KMS-11 (cell line): ENCODE data around the gene AGAP1.

Source experiments
- H2AFZ ChIP-seq: fragments of 200-600 bp; sonication (generic); 2 replicates; pipeline ENCODE4 v1.6.1; 2016; ENCODE audit warnings: antibody characterized with exemption, mixed run types, low read depth
- H3K27ac ChIP-seq: fragments of 200-600 bp; sonication (generic); 2 replicates; pipeline ENCODE4 v1.6.1; 2016; ENCODE audit warnings: mild to moderate bottlenecking, mixed run types
- H3K27me3 ChIP-seq: fragments of 200-600 bp; sonication (generic); 2 replicates; pipeline ENCODE4 v1.6.1; 2017; ENCODE audit warnings: mild to moderate bottlenecking, low read depth, mixed run types, moderate library complexity; ENCODE audit not compliant: insufficient read depth
- H3K36me3 ChIP-seq: fragments of 200-600 bp; sonication (generic); 2 replicates; pipeline ENCODE4 v1.6.1; 2017; ENCODE audit warnings: mild to moderate bottlenecking, mixed run types; ENCODE audit not compliant: insufficient read depth
- H3K4me1 ChIP-seq: fragments of 200-600 bp; sonication (generic); 2 replicates; pipeline ENCODE4 v1.6.1; 2016; ENCODE audit warnings: mild to moderate bottlenecking, low read depth, mixed run types; ENCODE audit not compliant: poor library complexity, severe bottlenecking
- H3K4me2 ChIP-seq: fragments of 200-600 bp; sonication (generic); 2 replicates; pipeline ENCODE4 v1.7.0; 2016; ENCODE audit warnings: mild to moderate bottlenecking, mixed run types
- H3K4me3 ChIP-seq: fragments of 200-600 bp; sonication (generic); IDR thresholded peaks from 2 replicates; pipeline ENCODE4 v1.6.1; 2017; ENCODE audit warnings: low read depth, low read length, mixed read lengths; ENCODE audit not compliant: insufficient read depth
- H3K79me2 ChIP-seq: fragments of 200-600 bp; sonication (generic); 2 replicates; pipeline ENCODE4 v1.6.1; 2016; ENCODE audit warnings: low read depth, mixed run types; ENCODE audit not compliant: insufficient read depth
- H3K9ac ChIP-seq: fragments of 200-600 bp; sonication (generic); 2 replicates; pipeline ENCODE4 v1.6.1; 2016; ENCODE audit warnings: mild to moderate bottlenecking, mixed run types
- H4K20me1 ChIP-seq: fragments of 200-600 bp; sonication (generic); 2 replicates; pipeline ENCODE4 v1.6.1; 2016; ENCODE audit warnings: mild to moderate bottlenecking, mixed run types; ENCODE audit not compliant: insufficient read depth
- TF ChIP-seq, protein P1 (sequence below): fragments of 200-600 bp; sonication (generic); conservative IDR thresholded peaks from 2 replicates; pipeline ENCODE4 v1.6.1; 2017; ENCODE audit warnings: low read depth, mild to moderate bottlenecking, antibody characterized with exemption, low read length, moderate library complexity, mixed read lengths

The AGAP1 gene

DNA sequence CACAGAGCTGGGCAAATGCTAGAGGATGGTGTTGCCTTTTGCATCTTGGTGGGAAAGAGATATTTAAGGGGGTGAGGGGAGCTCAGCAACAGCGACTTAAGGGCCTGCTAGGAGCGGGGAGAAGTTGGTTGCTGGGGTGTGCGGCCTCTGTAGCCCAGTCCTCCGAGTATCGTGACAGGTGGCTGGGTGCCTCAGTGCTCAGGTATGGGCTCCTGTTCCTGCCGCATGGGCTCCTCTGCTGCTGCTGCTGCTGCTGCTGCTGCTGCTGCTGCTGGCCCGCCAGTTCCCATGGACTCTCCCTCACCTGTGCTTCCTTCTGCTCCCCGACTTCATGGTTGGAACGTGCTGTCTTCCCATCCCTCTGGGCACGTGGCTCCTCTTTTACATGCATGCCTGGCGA, 22.0 kb downstream of the AGAP1 start:
- H2AFZ ChIP-seq, result no peak overlapping the region
- no peak overlapping the region for H3K9ac ChIP-seq
- peaks cover 33% of the 10 kb centered on the region for H3K4me1 ChIP-seq
- TF ChIP-seq, protein P1, sequence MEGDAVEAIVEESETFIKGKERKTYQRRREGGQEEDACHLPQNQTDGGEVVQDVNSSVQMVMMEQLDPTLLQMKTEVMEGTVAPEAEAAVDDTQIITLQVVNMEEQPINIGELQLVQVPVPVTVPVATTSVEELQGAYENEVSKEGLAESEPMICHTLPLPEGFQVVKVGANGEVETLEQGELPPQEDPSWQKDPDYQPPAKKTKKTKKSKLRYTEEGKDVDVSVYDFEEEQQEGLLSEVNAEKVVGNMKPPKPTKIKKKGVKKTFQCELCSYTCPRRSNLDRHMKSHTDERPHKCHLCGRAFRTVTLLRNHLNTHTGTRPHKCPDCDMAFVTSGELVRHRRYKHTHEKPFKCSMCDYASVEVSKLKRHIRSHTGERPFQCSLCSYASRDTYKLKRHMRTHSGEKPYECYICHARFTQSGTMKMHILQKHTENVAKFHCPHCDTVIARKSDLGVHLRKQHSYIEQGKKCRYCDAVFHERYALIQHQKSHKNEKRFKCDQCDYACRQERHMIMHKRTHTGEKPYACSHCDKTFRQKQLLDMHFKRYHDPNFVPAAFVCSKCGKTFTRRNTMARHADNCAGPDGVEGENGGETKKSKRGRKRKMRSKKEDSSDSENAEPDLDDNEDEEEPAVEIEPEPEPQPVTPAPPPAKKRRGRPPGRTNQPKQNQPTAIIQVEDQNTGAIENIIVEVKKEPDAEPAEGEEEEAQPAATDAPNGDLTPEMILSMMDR, result no peak
- no peak overlapping the region for H3K4me2 ChIP-seq
- H3K27ac ChIP-seq, result no peak overlapping the region
- H3K4me3 ChIP-seq, result no peak overlapping the region
- H4K20me1 ChIP-seq, result no peaks in the 10 kb centered on the region
- H3K79me2 ChIP-seq, result peaks cover 96% of the 10 kb centered on the region
- H3K27me3 ChIP-seq, result no peaks in the 10 kb centered on the region
- no peaks in the 10 kb centered on the region for H3K36me3 ChIP-seq

DNA sequence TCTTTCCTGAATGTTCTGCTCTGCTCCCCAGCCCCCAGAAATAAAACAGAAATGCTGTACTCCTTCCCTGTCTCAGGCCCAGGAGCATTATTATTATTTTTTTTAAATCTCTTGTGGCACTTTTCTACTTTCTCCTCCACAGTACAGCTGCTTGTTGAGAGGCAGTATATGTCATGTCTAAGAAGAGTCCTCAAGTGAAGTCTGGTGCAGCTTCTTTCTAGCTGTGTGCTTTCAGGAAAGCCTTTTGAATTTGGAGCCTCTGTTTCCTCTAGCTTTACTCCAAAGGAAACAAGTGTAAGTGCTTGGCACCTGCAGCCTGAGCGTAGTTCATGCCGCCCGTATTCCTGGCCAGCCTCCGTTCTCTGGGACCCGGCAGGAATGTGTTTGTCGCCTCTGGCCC, 22.4 kb downstream of the AGAP1 start:
- Histone ChIP-seq H3K79me2 (peaks cover 97% of the 10 kb centered on the region), H4K20me1 (no peaks in the 10 kb centered on the region), H3K4me3 (no peak overlapping the region), H3K4me1 (peaks cover 29% of the 10 kb centered on the region), H2AFZ (no peak overlapping the region), H3K4me2 (no peak overlapping the region), H3K36me3 (no peaks in the 10 kb centered on the region), H3K27me3 (no peaks in the 10 kb centered on the region), H3K27ac (no peak overlapping the region), H3K9ac (no peak overlapping the region)
- TF ChIP-seq, protein P1, result no peak

DNA sequence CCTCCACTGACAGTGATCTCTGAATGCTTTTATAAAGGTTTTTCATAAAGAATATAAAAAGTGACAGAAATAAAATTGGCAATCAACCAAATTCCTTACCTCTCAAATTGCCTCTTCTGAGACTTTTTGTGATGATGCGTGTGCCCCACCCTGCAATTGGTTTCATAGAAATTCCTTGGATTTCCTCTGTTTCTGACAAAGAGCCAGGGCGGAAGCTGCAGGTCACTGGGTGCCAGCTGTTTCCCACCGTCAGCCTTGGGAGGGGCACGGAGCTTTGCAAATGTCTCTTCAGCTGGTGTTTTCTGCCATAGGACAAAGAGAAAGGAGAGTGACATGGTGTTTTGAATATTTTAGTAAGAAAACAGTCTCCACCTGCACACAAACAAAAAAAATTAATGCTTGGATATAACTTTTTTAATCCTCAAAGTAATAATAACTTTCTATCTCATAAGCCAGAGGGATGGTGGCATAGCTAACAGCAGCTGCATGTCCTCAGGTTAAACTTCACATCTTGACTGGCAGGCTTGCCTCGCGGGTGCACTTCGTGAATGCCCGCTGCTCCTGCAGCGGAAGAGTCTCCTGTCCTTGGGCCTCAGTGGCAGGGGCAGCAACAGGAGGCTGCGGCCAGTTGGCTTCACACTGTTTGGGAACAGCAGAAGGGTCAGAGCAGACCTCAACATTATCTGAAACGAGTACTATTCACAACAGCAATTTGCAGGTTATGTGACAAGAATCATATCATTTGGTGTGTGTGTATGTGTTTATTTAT, 24.7 kb downstream of the AGAP1 start:
- Histone ChIP-seq H2AFZ (no peak overlapping the region), H3K4me1 (peaks cover 11% of the 10 kb centered on the region), H3K9ac (no peak overlapping the region), H3K4me3 (no peak overlapping the region), H3K4me2 (no peak overlapping the region), H3K79me2 (peaks cover 97% of the 10 kb centered on the region), H3K36me3 (no peaks in the 10 kb centered on the region), H4K20me1 (no peaks in the 10 kb centered on the region), H3K27me3 (no peaks in the 10 kb centered on the region), H3K27ac (no peak overlapping the region)
- TF ChIP-seq, protein P1, result no peak

DNA sequence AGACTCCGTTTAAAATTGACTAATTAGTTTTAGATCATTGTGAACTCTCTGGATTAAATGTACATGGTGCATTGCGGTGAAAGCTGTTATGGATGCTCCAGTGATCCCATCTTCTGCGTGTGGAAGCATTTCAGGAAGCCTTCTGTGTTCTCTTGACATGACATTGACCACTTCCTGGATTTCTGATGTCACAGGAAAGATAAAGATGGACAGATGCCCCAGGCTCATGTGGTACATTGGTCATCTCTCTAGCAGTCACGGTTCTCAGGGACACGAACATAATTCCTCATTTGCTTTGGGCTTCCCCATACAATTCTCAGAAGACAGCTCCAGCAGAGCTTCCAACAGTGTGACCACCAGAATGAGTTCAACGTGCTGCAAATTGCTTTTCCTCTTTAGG, 26.9 kb downstream of the AGAP1 start:
- Histone ChIP-seq H4K20me1 (no peaks in the 10 kb centered on the region), H3K79me2 (peaks cover 87% of the 10 kb centered on the region), H3K4me1 (no peaks in the 10 kb centered on the region), H3K4me2 (no peak overlapping the region), H3K27ac (no peak overlapping the region), H2AFZ (no peak overlapping the region), H3K27me3 (no peaks in the 10 kb centered on the region), H3K36me3 (no peaks in the 10 kb centered on the region), H3K9ac (no peak overlapping the region), H3K4me3 (no peak overlapping the region)
- TF ChIP-seq, protein P1, result no peak
